ENCODE data around the gene MEF2B.

Gene MEF2B

DNA sequence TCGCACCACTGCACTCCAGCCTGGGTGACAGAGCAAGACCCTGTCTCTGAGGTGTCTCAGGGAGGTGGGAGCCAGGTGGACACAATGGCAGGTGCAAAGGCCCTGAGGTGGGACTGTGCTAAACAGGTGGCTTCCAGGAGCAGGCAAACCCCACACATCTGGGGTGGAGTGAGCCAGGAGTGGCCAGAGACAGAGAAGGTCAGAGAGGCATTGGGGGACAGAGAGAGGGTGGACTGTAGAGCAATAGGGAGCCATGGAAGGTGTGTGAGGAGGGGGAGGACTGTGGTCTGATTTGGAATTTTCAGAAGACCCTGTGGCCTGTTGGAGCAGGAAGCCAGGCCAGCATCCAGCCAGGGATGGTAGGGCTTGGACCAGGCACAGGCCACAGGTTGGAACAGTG, 4.7 kb downstream of the MEF2B start:
- TF ChIP-seq SIN3A (IDR thresholded peaks at IDR 0.05; ENCODE audit: borderline replicate concordance, insufficient read depth, low read length) = no peak
- TF ChIP-seq, protein P1, sequence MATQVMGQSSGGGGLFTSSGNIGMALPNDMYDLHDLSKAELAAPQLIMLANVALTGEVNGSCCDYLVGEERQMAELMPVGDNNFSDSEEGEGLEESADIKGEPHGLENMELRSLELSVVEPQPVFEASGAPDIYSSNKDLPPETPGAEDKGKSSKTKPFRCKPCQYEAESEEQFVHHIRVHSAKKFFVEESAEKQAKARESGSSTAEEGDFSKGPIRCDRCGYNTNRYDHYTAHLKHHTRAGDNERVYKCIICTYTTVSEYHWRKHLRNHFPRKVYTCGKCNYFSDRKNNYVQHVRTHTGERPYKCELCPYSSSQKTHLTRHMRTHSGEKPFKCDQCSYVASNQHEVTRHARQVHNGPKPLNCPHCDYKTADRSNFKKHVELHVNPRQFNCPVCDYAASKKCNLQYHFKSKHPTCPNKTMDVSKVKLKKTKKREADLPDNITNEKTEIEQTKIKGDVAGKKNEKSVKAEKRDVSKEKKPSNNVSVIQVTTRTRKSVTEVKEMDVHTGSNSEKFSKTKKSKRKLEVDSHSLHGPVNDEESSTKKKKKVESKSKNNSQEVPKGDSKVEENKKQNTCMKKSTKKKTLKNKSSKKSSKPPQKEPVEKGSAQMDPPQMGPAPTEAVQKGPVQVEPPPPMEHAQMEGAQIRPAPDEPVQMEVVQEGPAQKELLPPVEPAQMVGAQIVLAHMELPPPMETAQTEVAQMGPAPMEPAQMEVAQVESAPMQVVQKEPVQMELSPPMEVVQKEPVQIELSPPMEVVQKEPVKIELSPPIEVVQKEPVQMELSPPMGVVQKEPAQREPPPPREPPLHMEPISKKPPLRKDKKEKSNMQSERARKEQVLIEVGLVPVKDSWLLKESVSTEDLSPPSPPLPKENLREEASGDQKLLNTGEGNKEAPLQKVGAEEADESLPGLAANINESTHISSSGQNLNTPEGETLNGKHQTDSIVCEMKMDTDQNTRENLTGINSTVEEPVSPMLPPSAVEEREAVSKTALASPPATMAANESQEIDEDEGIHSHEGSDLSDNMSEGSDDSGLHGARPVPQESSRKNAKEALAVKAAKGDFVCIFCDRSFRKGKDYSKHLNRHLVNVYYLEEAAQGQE (IDR thresholded peaks at IDR 0.05; ENCODE audit: insufficient read depth in 1 of 2, low read depth in 2 of 2, low read length in 2 of 2) = no peak

DNA sequence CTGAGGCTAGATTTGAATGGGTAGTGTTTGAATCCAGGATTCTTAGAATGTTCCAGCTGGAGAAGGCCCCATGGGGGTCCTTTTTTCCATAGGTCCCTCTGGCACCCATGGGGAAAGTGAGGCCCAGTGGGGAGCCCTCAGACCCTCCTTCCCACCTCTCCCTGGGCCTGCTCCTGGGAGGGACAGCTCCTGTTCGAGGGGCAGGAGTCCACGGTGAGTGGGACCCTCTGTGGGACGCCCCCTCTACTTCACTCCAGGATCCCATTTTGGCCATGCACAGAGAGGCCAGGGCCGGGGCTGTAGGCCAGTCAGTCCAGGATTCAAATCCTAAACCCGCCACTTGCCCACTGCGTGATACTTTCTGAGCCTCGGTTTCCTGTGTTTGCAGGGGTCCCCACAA, 7.6 kb downstream of the MEF2B start:
- TF ChIP-seq TAF1 (IDR thresholded peaks at IDR 0.05; ENCODE audit: borderline replicate concordance, insufficient read depth, low read length) (no peak), POLR2AphosphoS5 (IDR thresholded peaks at IDR 0.05; ENCODE audit: low read depth, low read length) (no peak)
- TF ChIP-seq, protein P1 (IDR thresholded peaks at IDR 0.05; ENCODE audit: insufficient read depth in 1 of 2, low read depth in 2 of 2, low read length in 2 of 2) = no peak

DNA sequence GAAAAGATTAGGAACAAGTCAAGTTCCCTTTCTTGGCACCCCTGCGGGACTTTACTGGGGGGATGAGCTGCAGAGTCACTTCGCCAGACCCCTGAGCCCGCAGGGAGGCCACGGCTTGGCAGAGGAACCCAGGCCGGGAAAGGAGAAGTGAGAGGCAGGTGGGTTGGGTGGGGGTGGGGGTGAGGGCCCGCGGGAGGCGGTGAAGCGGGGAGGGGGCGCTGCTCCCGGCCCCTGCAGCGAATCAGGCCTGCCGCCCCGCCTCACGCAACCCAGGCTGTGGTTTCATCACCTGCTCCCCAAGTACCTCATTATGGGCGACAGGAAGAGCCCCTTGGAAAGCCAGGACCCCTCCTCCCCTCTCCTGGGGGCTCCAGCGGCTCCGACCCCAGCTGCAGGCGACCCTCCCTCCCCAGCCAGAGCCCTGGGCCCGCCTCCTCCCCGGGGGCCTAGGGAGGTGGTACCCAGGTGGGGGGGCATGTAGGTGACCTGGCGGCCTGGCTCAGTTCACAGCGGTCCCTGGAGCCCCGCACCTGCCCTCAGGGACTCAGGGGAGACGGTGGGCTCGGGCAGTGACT, 9.5 kb downstream of the MEF2B start:
- TF ChIP-seq SIN3A (IDR thresholded peaks at IDR 0.05; ENCODE audit: borderline replicate concordance, insufficient read depth, low read length) (no peak), POLR2AphosphoS5 (IDR thresholded peaks at IDR 0.05; ENCODE audit: low read depth, low read length) (no peak), FOXP2 (optimal IDR thresholded peaks at IDR 0.05; ENCODE audit: borderline replicate concordance, extremely low read depth, extremely low read length, insufficient read depth) (no peak), TAF1 (IDR thresholded peaks at IDR 0.05; ENCODE audit: borderline replicate concordance, insufficient read depth, low read length) (no peak)
- TF ChIP-seq, protein P1 (IDR thresholded peaks at IDR 0.05; ENCODE audit: insufficient read depth in 1 of 2, low read depth in 2 of 2, low read length in 2 of 2) = no peak

DNA sequence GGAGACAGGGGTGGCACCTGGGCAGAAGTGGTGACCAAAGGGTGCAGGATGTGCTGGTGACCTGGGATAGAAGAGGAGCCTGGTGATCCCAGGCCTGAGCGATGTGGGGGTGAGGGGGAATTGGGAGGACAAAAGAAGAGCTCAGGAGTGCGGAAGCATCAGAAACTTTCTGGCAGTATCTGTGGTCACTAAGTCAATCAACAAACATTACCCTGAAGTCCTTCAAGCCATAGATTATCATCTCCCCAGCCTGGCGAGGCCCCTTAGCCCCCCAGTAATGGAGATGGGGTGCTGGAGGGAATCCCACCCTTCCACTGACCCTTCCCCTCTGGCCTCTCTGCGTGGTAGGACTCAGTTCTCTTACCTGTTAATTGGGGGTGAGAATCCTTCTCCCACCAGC, 10.5 kb downstream of the MEF2B start:
- TF ChIP-seq, protein P1 (IDR thresholded peaks at IDR 0.05; ENCODE audit: insufficient read depth in 1 of 2, low read depth in 2 of 2, low read length in 2 of 2) = no peak
- TF ChIP-seq SIN3A (IDR thresholded peaks at IDR 0.05; ENCODE audit: borderline replicate concordance, insufficient read depth, low read length) (no peak), FOXP2 (optimal IDR thresholded peaks at IDR 0.05; ENCODE audit: borderline replicate concordance, extremely low read depth, extremely low read length, insufficient read depth) (no peak), POLR2AphosphoS5 (IDR thresholded peaks at IDR 0.05; ENCODE audit: low read depth, low read length) (no peak), TAF1 (IDR thresholded peaks at IDR 0.05; ENCODE audit: borderline replicate concordance, insufficient read depth, low read length) (no peak)

DNA sequence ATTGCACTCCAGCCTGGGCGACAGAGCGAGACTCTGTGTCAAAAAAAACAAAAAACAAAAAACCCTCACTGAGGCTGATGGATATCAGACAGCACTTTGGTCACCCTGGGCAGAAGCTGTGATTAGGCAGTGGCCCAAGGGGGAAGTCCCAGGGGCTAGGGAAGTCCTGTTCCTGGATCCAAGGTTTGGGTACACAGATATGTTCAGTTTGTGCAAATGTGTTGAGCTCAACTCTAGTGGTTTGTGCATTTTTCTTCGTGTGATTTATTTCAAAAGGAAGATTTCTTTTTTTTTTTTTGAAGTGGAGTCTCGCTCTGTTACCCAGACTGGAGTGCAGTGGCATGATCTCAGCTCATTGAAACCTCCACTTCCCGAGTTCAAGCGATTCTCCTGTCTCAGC, 12.3 kb downstream of the MEF2B start:
- no peak for TF ChIP-seq FOXP2 (optimal IDR thresholded peaks at IDR 0.05; ENCODE audit: borderline replicate concordance, extremely low read depth, extremely low read length, insufficient read depth)
- no peak for TF ChIP-seq POLR2AphosphoS5 (IDR thresholded peaks at IDR 0.05; ENCODE audit: low read depth, low read length)
- TF ChIP-seq, protein P1 (IDR thresholded peaks at IDR 0.05; ENCODE audit: insufficient read depth in 1 of 2, low read depth in 2 of 2, low read length in 2 of 2) = no peak
- TF ChIP-seq TAF1 (IDR thresholded peaks at IDR 0.05; ENCODE audit: borderline replicate concordance, insufficient read depth, low read length) = no peak
- TF ChIP-seq SIN3A (IDR thresholded peaks at IDR 0.05; ENCODE audit: borderline replicate concordance, insufficient read depth, low read length) = no peak

Measured in PFSK-1 (cell line).